Stomach (tissue), 4 donors: ENCODE measurements around the gene MRE11.

Source experiments
- EP300 ChIP-seq: sonication (generic); formaldehyde crosslinking; IDR thresholded peaks from one replicate; pipeline ENCODE4 v1.6.1; 2017; ENCODE audit warnings: antibody characterized with exemption
- TF ChIP-seq, protein P1 (sequence below), 7 experiments: fragments of 450-650 bp in 4 of 7; fragments of 200-600 bp in 3 of 7; sonication (generic) in 3 of 7; IDR thresholded peaks; one replicate each; pipeline ENCODE4 v1.5.1; 2016 to 2019; ENCODE audit warnings: antibody characterized with exemption in 7 of 7, control low read depth in 2 of 7, mild to moderate bottlenecking in 1 of 7

GRCh38 chr11:94379613-94380012, 114.0 kb downstream of the MRE11 start:
- TF ChIP-seq, protein P1, sequence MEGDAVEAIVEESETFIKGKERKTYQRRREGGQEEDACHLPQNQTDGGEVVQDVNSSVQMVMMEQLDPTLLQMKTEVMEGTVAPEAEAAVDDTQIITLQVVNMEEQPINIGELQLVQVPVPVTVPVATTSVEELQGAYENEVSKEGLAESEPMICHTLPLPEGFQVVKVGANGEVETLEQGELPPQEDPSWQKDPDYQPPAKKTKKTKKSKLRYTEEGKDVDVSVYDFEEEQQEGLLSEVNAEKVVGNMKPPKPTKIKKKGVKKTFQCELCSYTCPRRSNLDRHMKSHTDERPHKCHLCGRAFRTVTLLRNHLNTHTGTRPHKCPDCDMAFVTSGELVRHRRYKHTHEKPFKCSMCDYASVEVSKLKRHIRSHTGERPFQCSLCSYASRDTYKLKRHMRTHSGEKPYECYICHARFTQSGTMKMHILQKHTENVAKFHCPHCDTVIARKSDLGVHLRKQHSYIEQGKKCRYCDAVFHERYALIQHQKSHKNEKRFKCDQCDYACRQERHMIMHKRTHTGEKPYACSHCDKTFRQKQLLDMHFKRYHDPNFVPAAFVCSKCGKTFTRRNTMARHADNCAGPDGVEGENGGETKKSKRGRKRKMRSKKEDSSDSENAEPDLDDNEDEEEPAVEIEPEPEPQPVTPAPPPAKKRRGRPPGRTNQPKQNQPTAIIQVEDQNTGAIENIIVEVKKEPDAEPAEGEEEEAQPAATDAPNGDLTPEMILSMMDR (IDR thresholded peaks at IDR 0.05), result no peak
- no peak for TF ChIP-seq EP300
